Inflammatory macrophage treated with lipopolysaccharide for 1 hour (primary cell): ENCODE results near the gene HMGCL.
"Not testable (repeated sequence)": the region's sequence is repeated elsewhere in the genome, so short reads cannot be mapped to it uniquely, and the experiment has no call there.

ENCODE experiments used
- DNase-seq, 2 donors: peaks; one replicate each; pipeline ENCODE4 v3.0.0-alpha.2; 2020 to 2022

Gene HMGCL

GRCh38 chr1:23825762-23826522 is 713 bp upstream of the HMGCL start:
- DNase-seq, result peak in 1 of 2 donors; percentile 30

- DNase-seq, result no peak
Observed at GRCh38 chr1:23824711-23825075, 536 bp downstream of the HMGCL start.

GRCh38 chr1:23823767-23824166 is 1.5 kb downstream of the HMGCL start:
- DNase-seq, result no peak

- no peak for DNase-seq
Observed at GRCh38 chr1:23817633-23818032, 7.6 kb downstream of the HMGCL start.

GRCh38 chr1:23816906-23817305 is 8.3 kb downstream of the HMGCL start:
- DNase-seq, result no peak

- no peak for DNase-seq
Observed at GRCh38 chr1:23816361-23816760, 8.9 kb downstream of the HMGCL start.

- no peak for DNase-seq
Observed at GRCh38 chr1:23814016-23814415, 11.2 kb downstream of the HMGCL start.

GRCh38 chr1:23810818-23811540 is 14.2 kb downstream of the HMGCL start:
- DNase-seq, result peak; percentile 79 to 94

GRCh38 chr1:23809751-23810171 is 15.5 kb downstream of the HMGCL start:
- peak; percentile 84 to 94 for DNase-seq

GRCh38 chr1:23807453-23807852 is 17.8 kb downstream of the HMGCL start:
- no peak for DNase-seq

GRCh38 chr1:23806280-23806679 is 18.9 kb downstream of the HMGCL start:
- DNase-seq, result no peak

GRCh38 chr1:23805025-23805424 is 20.2 kb downstream of the HMGCL start:
- no peak for DNase-seq

- DNase-seq, result no peak
Observed at GRCh38 chr1:23804183-23804835, 20.9 kb downstream of the HMGCL start.

GRCh38 chr1:23803674-23804073 is 21.6 kb downstream of the HMGCL start:
- DNase-seq, result no peak

GRCh38 chr1:23802809-23803342 is 22.4 kb downstream of the HMGCL start:
- DNase-seq, result not testable (repeated sequence)

GRCh38 chr1:23801876-23802275 is 23.4 kb downstream of the HMGCL start:
- no peak for DNase-seq

- no peak for DNase-seq
Observed at GRCh38 chr1:23801338-23801748, 23.9 kb downstream of the HMGCL start.

GRCh38 chr1:23800400-23801337 is 24.6 kb downstream of the HMGCL start, which contains the start of gene GALE:
TSS of gene GALE (minus strand) at chr1:23800754. CDS start at chr1:23799007, 1,747 bp downstream.
- peak; percentile 92 to 96 for DNase-seq

GRCh38 chr1:23799570-23800399 is 25.4 kb downstream of the HMGCL start:
- DNase-seq, result peak in 1 of 2 donors; percentile 35

GRCh38 chr1:23799255-23799569 is 26.0 kb downstream of the HMGCL start:
- DNase-seq, result no peak

- no peak for DNase-seq
Observed at GRCh38 chr1:23798662-23799142, 26.5 kb downstream of the HMGCL start.
